LNCaP clone FGC (cell line): ENCODE measurements around the gene CACNA1A.

Experiments used
- DNase-seq: peaks from one replicate; pipeline ENCODE4 v3.0.0-alpha.2; 2011; ENCODE audit warnings: low read depth
- H3K4me3 ChIP-seq: 2 replicates; pipeline ENCODE4 v1.5.1; 2011; ENCODE audit warnings: mild to moderate bottlenecking, low read depth, low read length, control low read depth
- CTCF ChIP-seq: IDR thresholded peaks from 2 replicates; pipeline ENCODE4 v1.5.1; 2012; ENCODE audit warnings: mild to moderate bottlenecking; ENCODE audit not compliant: control insufficient read depth, insufficient read depth; ENCODE audit errors: extremely low read depth

Gene CACNA1A

GRCh38 chr19:13270514-13271105 is 235.7 kb downstream of the CACNA1A start:
- no peak overlapping the region for H3K4me3 ChIP-seq
- DNase-seq, result no peak
- TF ChIP-seq CTCF, result no peak

- no peak for DNase-seq
- TF ChIP-seq CTCF, result no peak
- no peak overlapping the region for H3K4me3 ChIP-seq
These were observed 236.9 kb downstream of the CACNA1A start for GRCh38 chr19:13269348-13269747.

GRCh38 chr19:13267889-13268288 is 238.4 kb downstream of the CACNA1A start:
- no peak for DNase-seq
- H3K4me3 ChIP-seq, result no peak overlapping the region
- no peak for TF ChIP-seq CTCF

- no peak for DNase-seq
- no peak for TF ChIP-seq CTCF
- H3K4me3 ChIP-seq, result no peak overlapping the region
These were observed 239.1 kb downstream of the CACNA1A start for GRCh38 chr19:13267131-13267530.

- DNase-seq, result peak; percentile 17
- peak; percentile 68 for TF ChIP-seq CTCF
- H3K4me3 ChIP-seq, result no peak overlapping the region
These were observed 243.8 kb downstream of the CACNA1A start for GRCh38 chr19:13262450-13262849.

- peak; percentile 11 for DNase-seq
- TF ChIP-seq CTCF, result no peak
- H3K4me3 ChIP-seq, result no peak overlapping the region
These were observed 245.2 kb downstream of the CACNA1A start for GRCh38 chr19:13260883-13261653.
